ENCODE measurements around the gene MAD1L1. TPM values are rescaled to one million over a fixed set of nuclear protein-coding genes. Genes with fewer than 3 reads are reported as not detected.

MAD1L1 gene
- total and polyA plus RNA-seq, 11 donors, result 11.1 to 29.7 (median 20.9) TPM

GRCh38 chr7:2112261-2113198 is 120.2 kb downstream of the MAD1L1 start:
- Histone ChIP-seq H3K27me3 (no peaks in the 10 kb centered on the region), H3K4me3 (peak overlapping the region in 3 of 12 donors; percentile 5 to 24 (median 21)), H3K27ac (peak overlapping the region in 4 of 12 donors; percentile 13 to 64 (median 40)), H3K9me3 (no peaks in the 10 kb centered on the region), H3K4me1 (peaks cover 0 to 64% (median 23%) of the 10 kb centered on the region in 12 donors), H3K36me3 (peaks cover 0 to 5% (median 0%) of the 10 kb centered on the region in 9 donors)
- DNase-seq (no peak), ATAC-seq (no peak)
- no peak for TF ChIP-seq POLR2A (IDR thresholded peaks at IDR 0.05)
- TF ChIP-seq, protein P1, sequence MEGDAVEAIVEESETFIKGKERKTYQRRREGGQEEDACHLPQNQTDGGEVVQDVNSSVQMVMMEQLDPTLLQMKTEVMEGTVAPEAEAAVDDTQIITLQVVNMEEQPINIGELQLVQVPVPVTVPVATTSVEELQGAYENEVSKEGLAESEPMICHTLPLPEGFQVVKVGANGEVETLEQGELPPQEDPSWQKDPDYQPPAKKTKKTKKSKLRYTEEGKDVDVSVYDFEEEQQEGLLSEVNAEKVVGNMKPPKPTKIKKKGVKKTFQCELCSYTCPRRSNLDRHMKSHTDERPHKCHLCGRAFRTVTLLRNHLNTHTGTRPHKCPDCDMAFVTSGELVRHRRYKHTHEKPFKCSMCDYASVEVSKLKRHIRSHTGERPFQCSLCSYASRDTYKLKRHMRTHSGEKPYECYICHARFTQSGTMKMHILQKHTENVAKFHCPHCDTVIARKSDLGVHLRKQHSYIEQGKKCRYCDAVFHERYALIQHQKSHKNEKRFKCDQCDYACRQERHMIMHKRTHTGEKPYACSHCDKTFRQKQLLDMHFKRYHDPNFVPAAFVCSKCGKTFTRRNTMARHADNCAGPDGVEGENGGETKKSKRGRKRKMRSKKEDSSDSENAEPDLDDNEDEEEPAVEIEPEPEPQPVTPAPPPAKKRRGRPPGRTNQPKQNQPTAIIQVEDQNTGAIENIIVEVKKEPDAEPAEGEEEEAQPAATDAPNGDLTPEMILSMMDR (IDR thresholded peaks at IDR 0.05), result no peak
- WGBS, 4 donors, result 61 to 71% (median 67%) methylated on average over 31 of the region's 31 CpGs
- intact Hi-C loops (cut with DNase I), result no loop called here

- ATAC-seq, result no peak
- Histone ChIP-seq H3K4me3 (no peak overlapping the region), H3K27ac (no peak overlapping the region), H3K9me3 (no peaks in the 10 kb centered on the region), H3K27me3 (no peaks in the 10 kb centered on the region), H3K4me1 (peaks cover 0 to 54% (median 20%) of the 10 kb centered on the region in 12 donors), H3K36me3 (peaks cover 0 to 5% (median 0%) of the 10 kb centered on the region in 9 donors)
- TF ChIP-seq, protein P1 (IDR thresholded peaks at IDR 0.05), result no peak
- TF ChIP-seq POLR2A (IDR thresholded peaks at IDR 0.05), result no peak
- WGBS, 4 donors, result 85 to 98% (median 96%) methylated on average over 13 of the region's 13 CpGs
- intact Hi-C loops (cut with DNase I), result no loop called here
- DNase-seq, result no peak
Measured at GRCh38 chr7:2111568-2111967, 121.2 kb downstream of the MAD1L1 start.

DNA sequence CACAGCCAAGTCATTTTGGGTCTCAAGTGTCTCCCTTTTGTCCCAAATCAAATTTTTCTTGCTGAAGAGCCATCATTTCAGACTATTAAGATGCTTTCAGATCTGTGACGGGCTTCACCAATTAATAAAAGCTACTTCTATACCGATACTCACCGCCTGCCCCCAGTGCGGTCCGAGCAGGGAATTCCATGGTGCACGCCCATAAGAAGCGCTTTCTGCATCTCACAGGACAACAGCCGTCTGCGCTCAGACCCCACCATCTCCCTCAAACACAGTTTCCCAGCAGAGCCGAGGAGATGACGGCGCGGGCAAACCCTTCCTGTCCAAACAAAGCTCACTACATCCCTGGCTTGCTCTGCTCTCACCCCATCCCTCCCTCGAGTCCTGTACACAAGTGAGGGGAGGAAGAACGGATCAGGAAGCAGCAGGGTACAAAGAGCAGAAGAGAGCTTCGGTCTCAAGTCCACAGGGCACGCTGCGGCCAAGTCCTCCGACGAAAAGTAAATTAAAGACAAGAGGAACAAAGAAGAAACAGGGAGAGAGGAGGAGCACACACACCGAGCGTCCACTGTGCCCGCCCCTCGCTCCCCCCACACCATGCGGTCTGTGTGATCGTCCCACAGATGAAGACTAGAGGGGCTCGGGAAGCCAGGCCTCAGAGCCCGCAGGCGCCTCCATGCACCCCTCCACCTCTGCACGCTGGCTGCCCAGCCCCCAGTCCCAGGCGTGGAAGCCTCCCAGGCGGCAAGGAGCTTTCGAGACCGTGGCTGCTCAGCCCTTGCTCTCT is 121.9 kb downstream of the MAD1L1 start:
- Histone ChIP-seq H3K4me3 (no peak overlapping the region), H3K27me3 (no peaks in the 10 kb centered on the region), H3K36me3 (peaks cover 0 to 5% (median 0%) of the 10 kb centered on the region in 9 donors), H3K9me3 (no peaks in the 10 kb centered on the region), H3K27ac (peak overlapping the region in 2 of 12 donors; percentile 7 to 9), H3K4me1 (peaks cover 0 to 47% (median 17%) of the 10 kb centered on the region in 12 donors)
- WGBS, 4 donors, result 77 to 86% (median 80%) methylated on average over 34 of the region's 34 CpGs
- no peak for DNase-seq
- intact Hi-C loops (cut with DNase I), result no loop called here
- no peak for TF ChIP-seq POLR2A (IDR thresholded peaks at IDR 0.05)
- TF ChIP-seq, protein P1 (IDR thresholded peaks at IDR 0.05), result no peak
- ATAC-seq, result no peak
